Prostate gland (tissue), 2 donors: ENCODE results near the gene SLC39A11. TPM values are rescaled to one million over a fixed set of nuclear protein-coding genes. Genes with fewer than 3 reads are reported as not detected.

ENCODE experiments used
- DNase-seq: peaks from one replicate; pipeline ENCODE4 v3.0.0-alpha.2; 2019; ENCODE audit warnings: low spot score
- H3K27ac ChIP-seq, 2 donors: fragments of 200-600 bp; sonication (generic); 2 replicates each; pipeline ENCODE4 v1.5.1; 2017 to 2019
- H3K27me3 ChIP-seq: fragments of 200-600 bp; sonication (generic); replicated peaks from 2 replicates; pipeline ENCODE4 v1.5.1; 2019; ENCODE audit not compliant: insufficient read depth
- H3K36me3 ChIP-seq, 2 donors: fragments of 200-600 bp; sonication (generic); 1 replicate in 1 of 2; 2 replicates in 1 of 2; pipeline versions ENCODE4 v1.5.1 to v1.8.1; 2017 to 2019
- H3K4me1 ChIP-seq: fragments of 200-600 bp; sonication (generic); replicated peaks from 2 replicates; pipeline ENCODE4 v1.5.1; 2019
- H3K4me3 ChIP-seq, 2 donors: fragments of 200-600 bp; sonication (generic); 2 replicates each; pipeline ENCODE4 v1.5.1; 2017 to 2019
- H3K9me3 ChIP-seq: fragments of 200-600 bp; sonication (generic); 2 replicates; pipeline ENCODE4 v1.5.1; 2017
- CTCF ChIP-seq, 4 experiments: fragments of 200-600 bp in 2 of 4; fragments of 450-650 bp in 2 of 4; sonication (generic) in 2 of 4; IDR thresholded peaks; 1 replicate in 3 of 4; 2 replicates in 1 of 4; pipeline ENCODE4 v1.5.1; 2016 to 2019; ENCODE audit warnings: antibody characterized with exemption in 4 of 4, mild to moderate bottlenecking in 2 of 4, moderate library complexity in 2 of 4
- POLR2A ChIP-seq: fragments of 450-650 bp; IDR thresholded peaks from one replicate; pipeline ENCODE4 v1.6.1; 2016; ENCODE audit warnings: antibody characterized with exemption, mild to moderate bottlenecking
- POLR2AphosphoS5 ChIP-seq: sonication (generic); formaldehyde crosslinking; IDR thresholded peaks from one replicate; pipeline ENCODE4 v1.6.1; 2017; ENCODE audit warnings: antibody characterized with exemption
- WGBS: methylation state at CpG from one replicate; pipeline ENCODE4 v1.1.5; 2018; 5-methylcytosine and 5-hydroxymethylcytosine counted together
- intact Hi-C: fragments of 100-400 bp; cut with DNase I; formaldehyde crosslinking; loops from one replicate; pipeline ENCODE4 v1.14.2; 2022
- total RNA-seq, 2 donors: library from RNA; depleted of rRNA; stranded (reverse); fragments of >200 nt; gene quantifications; one replicate each; pipeline ENCODE4 v1.1.0, GENCODE V29; 2016

The SLC39A11 gene
- total RNA-seq, 2 donors from 2014 or later = 15.1 to 29.7 TPM

- H3K27me3 ChIP-seq = no peaks in the 10 kb centered on the region
- intact Hi-C loops = no loop called here
- H3K27ac ChIP-seq = no peak overlapping the region
- TF ChIP-seq CTCF (IDR thresholded peaks at IDR 0.05) = no peak
- no peak for TF ChIP-seq POLR2A
- no peak for TF ChIP-seq POLR2AphosphoS5
- DNase-seq = no peak
- no peaks in the 10 kb centered on the region for H3K36me3 ChIP-seq
- no peaks in the 10 kb centered on the region for H3K9me3 ChIP-seq
- H3K4me1 ChIP-seq = no peaks in the 10 kb centered on the region
- WGBS = 88% methylated on average over 5 of the region's 5 CpGs
- no peak overlapping the region for H3K4me3 ChIP-seq
Observed at GRCh38 chr17:72794152-72794551, 298.3 kb downstream of the SLC39A11 start.

- intact Hi-C loops = no loop called here
- no peaks in the 10 kb centered on the region for H3K27me3 ChIP-seq
Observed at GRCh38 chr17:72792771-72793170, 299.7 kb downstream of the SLC39A11 start.

GRCh38 chr17:72790190-72790589, 302.3 kb downstream of the SLC39A11 start:
- Histone ChIP-seq H3K4me1 (no peaks in the 10 kb centered on the region), H3K27me3 (no peaks in the 10 kb centered on the region), H3K36me3 (no peaks in the 10 kb centered on the region), H3K27ac (no peak overlapping the region), H3K9me3 (no peaks in the 10 kb centered on the region), H3K4me3 (no peak overlapping the region)
- no peak for TF ChIP-seq CTCF (IDR thresholded peaks at IDR 0.05)
- TF ChIP-seq POLR2A = no peak
- TF ChIP-seq POLR2AphosphoS5 = no peak
- intact Hi-C loops = no loop called here
- 100% methylated on average over 3 of the region's 3 CpGs for WGBS
- no peak for DNase-seq

More at GRCh38 chr17:72792771-72793170, 299.7 kb downstream of the SLC39A11 start:
- no peaks in the 10 kb centered on the region for H3K36me3 ChIP-seq
- no peak overlapping the region for H3K27ac ChIP-seq
- 59% methylated on average over 5 of the region's 5 CpGs for WGBS
- DNase-seq = no peak
- TF ChIP-seq CTCF (IDR thresholded peaks at IDR 0.05) (no peak), POLR2AphosphoS5 (no peak), POLR2A (no peak)
- H3K4me1 ChIP-seq = no peaks in the 10 kb centered on the region
- H3K9me3 ChIP-seq = no peaks in the 10 kb centered on the region
- H3K4me3 ChIP-seq = no peak overlapping the region

- intact Hi-C loops = no loop called here
- Histone ChIP-seq H3K4me3 (no peak overlapping the region), H3K4me1 (no peaks in the 10 kb centered on the region), H3K27me3 (no peaks in the 10 kb centered on the region), H3K9me3 (no peaks in the 10 kb centered on the region), H3K36me3 (no peaks in the 10 kb centered on the region), H3K27ac (no peak overlapping the region)
- TF ChIP-seq POLR2AphosphoS5 = no peak
- no peak for TF ChIP-seq CTCF (IDR thresholded peaks at IDR 0.05)
- no peak for TF ChIP-seq POLR2A
- 92% methylated on average over 6 of the region's 6 CpGs for WGBS
- DNase-seq = no peak
Observed at GRCh38 chr17:72789711-72790110, 302.8 kb downstream of the SLC39A11 start.

GRCh38 chr17:72788950-72789585, 303.4 kb downstream of the SLC39A11 start:
- H3K9me3 ChIP-seq = no peaks in the 10 kb centered on the region
- H3K36me3 ChIP-seq = no peaks in the 10 kb centered on the region
- H3K27me3 ChIP-seq = no peaks in the 10 kb centered on the region
- H3K4me3 ChIP-seq = no peak overlapping the region
- H3K27ac ChIP-seq = no peak overlapping the region
- no peak for DNase-seq
- intact Hi-C loops = no loop called here
- WGBS = 92% methylated on average over 19 of the region's 19 CpGs
- TF ChIP-seq CTCF (IDR thresholded peaks at IDR 0.05) (no peak), POLR2AphosphoS5 (no peak), POLR2A (no peak)
- H3K4me1 ChIP-seq = no peaks in the 10 kb centered on the region
